HG03097 (cell line): ENCODE data around the gene ADAMTS13.

ENCODE experiments used
- ATAC-seq: cut with Tn5 transposase; IDR thresholded peaks from one replicate; pipeline ENCODE4 v1.9.1; 2021; ENCODE audit not compliant: unreplicated experiment, low FRiP score

ADAMTS13 gene

DNA sequence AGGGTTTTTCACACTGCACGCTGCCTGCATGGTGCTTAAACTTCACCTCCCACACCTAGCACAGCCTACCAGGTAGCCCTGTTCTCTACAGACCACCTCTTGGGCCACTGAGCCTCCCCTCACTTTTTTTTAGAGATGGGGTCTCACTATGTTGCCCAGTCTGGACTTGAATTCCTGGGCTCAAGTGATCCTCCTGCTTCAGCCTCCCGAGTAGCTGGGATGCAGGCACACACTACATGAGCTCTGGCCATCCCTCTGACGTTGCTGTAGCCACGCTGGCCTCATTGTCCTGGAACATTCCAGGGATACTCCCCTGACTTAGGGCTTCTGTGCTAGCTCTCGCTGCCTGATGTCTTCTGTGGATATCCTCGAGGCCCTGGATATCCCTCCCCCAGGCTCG lies 30.4 kb downstream of the ADAMTS13 start:
- ATAC-seq = no peak

DNA sequence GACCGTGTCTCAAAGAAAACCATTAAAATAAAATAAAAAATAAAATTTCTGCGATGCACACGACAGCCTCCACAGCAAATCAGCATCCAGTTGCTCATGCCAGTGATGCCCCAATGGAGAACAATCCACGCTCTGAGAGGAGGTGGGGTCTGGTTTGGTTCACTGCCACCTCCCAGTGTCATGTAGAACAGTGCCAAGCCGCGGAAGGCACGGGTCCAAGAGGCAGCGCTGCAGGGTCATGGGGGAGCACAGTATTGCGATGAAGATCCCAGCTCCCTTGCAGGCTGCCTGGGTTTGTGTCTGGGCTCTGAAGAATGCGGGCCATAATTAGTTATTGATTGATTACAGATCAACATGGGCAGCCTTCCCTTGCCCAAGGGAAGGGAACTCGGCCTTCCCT lies 31.5 kb downstream of the ADAMTS13 start:
- no peak for ATAC-seq

DNA sequence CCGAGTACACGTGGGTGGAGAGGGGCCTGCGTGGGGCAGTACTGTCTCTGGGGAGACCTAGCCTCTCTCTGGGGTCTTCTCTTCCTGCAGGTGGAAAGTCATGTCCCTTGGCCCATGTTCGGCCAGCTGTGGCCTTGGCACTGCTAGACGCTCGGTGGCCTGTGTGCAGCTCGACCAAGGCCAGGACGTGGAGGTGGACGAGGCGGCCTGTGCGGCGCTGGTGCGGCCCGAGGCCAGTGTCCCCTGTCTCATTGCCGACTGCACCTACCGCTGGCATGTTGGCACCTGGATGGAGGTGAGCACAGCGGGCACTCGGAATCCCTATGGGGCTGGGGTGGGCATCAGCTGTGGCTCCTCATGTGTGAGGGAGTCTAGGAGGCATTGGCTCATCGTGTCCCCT lies 32.2 kb downstream of the ADAMTS13 start:
- no peak for ATAC-seq

DNA sequence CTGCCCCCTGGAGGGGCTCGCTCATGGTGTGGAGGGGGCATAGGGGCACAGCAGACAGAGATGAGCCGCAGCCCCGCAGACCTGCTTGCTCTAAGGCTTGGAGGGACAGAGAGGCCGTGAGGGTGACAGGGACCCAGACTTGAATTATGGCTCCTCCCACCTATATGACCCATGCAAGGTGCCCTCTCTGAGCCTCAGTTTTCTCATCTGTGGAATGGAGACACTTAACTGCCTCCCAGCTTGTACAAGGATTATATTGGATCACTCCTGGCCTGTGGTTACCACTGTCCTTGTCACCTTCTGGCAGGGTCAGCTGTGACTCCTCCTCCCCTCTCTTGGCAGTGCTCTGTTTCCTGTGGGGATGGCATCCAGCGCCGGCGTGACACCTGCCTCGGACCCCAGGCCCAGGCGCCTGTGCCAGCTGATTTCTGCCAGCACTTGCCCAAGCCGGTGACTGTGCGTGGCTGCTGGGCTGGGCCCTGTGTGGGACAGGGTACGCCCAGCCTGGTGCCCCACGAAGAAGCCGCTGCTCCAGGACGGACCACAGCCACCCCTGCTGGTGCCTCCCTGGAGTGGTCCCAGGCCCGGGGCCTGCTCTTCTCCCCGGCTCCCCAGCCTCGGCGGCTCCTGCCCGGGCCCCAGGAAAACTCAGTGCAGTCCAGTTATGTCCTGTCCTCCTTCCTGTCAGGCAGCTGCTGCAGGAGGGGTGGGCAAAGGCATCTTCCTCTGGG lies 32.9 kb downstream of the ADAMTS13 start:
- ATAC-seq = no peak

DNA sequence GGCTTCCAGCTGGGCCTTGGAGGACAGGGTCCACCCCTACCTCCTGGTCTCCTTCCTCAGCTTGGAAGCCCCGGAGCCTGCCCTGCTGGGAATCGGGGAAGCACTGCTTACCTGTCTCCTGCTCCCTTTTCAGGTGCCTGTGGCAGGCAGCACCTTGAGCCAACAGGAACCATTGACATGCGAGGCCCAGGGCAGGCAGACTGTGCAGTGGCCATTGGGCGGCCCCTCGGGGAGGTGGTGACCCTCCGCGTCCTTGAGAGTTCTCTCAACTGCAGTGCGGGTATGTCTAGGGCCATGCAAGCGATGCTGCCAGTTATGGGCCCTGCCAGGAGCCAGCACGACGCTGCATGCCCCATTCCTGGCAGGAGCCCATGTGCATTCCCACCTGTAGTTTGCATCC lies 33.8 kb downstream of the ADAMTS13 start:
- ATAC-seq = no peak

GRCh38 chr9:133456409-133456808 lies 34.2 kb downstream of the ADAMTS13 start:
- ATAC-seq = no peak

DNA sequence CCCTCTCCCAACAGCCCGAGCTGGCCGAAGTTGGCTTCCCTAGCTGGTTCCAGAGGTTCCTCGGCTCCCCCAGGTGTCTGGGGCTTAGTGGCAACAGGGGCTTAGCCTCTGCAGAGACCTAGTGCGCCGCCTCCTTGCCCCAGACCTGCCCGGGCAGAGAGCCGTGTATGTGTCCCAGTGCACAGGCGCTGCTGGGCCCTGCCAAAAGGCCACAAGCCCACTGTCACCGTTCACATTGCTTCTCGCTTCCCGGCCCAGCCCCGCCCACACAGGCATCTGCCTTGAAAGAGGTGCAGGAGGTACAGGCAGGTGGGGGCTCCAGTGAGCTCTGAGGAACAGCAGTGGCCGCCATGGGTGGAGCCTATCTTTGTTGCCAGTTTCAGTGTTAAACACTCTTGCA lies 35.1 kb downstream of the ADAMTS13 start:
- no peak for ATAC-seq

- no peak for ATAC-seq
Observed at GRCh38 chr9:133457748-133458147, 35.6 kb downstream of the ADAMTS13 start.

- ATAC-seq = no peak
Observed at GRCh38 chr9:133458643-133459312, 36.6 kb downstream of the ADAMTS13 start.

GRCh38 chr9:133459476-133460404 lies 37.6 kb downstream of the ADAMTS13 start, which contains the start of gene CACFD1:
Gene CACFD1, plus strand, starts transcription at chr9:133459978. Its CDS starts 89 bp downstream, at chr9:133460067.
- ATAC-seq = peak; percentile 61

DNA sequence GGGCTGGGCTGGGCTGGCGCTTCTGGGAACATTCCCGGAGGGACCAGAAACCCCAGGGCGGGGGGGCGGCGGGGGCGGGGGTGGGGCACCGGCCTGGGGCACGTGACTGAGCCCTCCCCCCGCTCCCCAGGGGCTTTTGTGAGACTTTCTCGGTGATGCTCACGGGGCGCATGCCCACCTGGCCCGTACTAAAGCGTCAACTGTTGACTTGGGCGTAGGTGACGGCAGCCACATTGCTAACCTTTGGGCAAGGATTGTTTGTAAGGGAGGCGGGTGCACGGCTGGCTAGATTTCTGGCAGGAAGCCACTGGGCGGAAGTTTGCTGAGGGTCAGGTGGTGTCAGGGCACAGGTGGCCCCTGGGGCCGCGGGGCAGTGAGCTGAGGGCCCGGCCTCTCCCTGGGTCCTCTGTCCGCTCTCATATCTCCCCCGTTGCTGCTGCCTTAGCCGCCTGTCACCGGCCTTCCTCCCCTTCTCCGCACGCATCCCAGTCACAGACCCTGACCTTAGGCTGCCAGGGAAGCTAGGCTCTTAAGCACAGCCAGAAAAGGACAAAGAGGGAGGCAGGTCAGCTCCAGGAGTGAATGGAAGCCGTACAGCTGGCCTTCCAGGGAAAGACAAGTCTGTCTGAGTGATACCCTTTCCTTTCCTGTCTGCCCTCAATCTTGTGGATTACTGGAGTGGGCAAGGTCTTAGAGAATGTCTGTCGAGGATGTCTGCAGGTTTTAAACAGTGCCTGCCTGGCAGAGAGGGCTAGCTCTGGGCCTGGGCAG lies 38.4 kb downstream of the ADAMTS13 start:
- ATAC-seq = peak; percentile 33

- ATAC-seq = no peak
Observed at GRCh38 chr9:133461975-133462374, 39.8 kb downstream of the ADAMTS13 start.

DNA sequence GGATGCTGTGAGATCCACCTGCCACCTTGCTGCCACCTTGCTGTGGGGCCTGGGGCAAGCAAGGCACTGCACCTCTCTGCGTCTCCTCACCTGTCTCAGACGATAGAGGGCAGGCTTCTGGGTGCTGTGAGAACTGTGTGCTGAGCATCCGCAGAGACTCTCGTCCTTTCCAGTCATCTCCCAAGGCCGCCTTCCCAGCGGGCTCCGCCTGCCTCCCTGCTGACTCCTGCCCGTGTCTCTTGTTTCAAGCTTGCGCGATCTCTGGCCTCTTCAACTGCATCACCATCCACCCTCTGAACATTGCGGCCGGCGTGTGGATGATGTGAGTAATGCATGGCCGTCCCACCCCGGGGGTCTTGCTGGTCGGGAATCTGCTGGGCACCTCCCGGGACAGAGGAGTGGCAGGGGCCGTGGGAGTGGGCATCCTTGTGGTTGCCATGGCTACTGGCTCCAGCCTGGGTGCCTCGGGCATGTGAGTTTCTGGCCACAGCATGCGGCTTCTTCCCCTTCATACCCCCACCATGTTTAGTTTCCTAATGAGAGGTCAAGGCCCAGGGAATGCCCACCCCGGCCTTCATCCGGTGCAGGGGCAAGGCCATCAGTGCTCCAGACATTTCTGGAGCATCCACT lies 41.2 kb downstream of the ADAMTS13 start:
- ATAC-seq = no peak

DNA sequence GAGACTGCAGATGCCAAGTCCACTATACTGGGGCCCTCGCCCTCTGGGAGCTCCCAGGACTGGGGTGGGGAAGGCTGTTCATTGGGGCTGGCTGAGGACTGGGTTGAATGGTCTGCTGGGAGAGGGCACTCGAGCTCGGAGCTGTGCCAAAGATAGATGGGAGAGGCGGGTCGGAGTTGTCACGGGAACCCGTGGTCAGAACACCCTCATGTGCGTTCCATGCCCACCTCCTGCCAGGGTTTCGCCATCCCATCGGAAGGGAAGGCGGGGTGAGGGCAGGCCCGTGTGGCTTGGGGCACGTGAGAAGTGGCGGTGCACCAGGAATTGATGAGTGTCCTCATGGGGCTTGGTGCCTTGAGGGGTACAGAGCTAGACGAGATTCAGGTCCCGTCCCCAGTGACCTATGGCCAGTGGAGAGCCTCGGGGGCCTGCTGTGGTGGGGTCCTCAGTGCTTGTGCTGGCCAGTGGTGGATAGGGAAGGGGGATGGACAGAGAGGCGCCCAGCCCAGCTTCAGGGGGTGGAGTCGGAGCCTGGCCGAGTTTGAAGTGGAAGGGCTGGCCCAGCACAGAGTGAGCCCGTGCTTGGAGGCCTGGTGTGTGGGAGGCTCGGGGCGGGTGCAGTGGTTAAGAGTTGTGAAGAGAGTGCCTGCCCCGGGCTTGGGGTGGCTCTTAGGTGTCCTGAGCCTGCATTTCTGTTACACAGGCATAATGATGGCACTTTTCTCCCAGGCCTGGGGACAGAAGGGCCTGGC lies 41.9 kb downstream of the ADAMTS13 start:
- ATAC-seq = no peak

GRCh38 chr9:133464638-133465037 lies 42.5 kb downstream of the ADAMTS13 start:
- no peak for ATAC-seq

DNA sequence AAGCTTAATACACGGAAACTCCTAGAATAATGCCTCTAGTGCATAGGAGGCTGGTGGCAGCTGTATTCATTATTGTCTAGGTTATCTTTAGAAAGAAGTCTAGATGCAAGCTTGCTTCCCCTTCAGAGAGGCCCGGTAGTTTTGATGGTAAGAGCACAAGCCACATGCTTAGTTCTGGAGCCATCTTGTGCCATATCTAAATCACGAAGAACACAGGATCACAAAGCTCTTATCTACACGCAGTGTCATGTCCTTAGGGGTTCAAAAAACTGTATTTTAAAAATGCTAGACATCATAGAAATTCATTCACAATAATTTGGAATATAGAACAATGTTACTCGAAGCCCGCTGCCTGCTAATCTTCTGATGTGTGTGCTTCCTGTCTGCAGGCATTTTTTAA lies 43.8 kb downstream of the ADAMTS13 start:
- ATAC-seq = no peak

GRCh38 chr9:133467101-133467500 lies 44.9 kb downstream of the ADAMTS13 start:
- no peak for ATAC-seq

- ATAC-seq = no peak
Observed at GRCh38 chr9:133468374-133468773, 46.2 kb downstream of the ADAMTS13 start.

DNA sequence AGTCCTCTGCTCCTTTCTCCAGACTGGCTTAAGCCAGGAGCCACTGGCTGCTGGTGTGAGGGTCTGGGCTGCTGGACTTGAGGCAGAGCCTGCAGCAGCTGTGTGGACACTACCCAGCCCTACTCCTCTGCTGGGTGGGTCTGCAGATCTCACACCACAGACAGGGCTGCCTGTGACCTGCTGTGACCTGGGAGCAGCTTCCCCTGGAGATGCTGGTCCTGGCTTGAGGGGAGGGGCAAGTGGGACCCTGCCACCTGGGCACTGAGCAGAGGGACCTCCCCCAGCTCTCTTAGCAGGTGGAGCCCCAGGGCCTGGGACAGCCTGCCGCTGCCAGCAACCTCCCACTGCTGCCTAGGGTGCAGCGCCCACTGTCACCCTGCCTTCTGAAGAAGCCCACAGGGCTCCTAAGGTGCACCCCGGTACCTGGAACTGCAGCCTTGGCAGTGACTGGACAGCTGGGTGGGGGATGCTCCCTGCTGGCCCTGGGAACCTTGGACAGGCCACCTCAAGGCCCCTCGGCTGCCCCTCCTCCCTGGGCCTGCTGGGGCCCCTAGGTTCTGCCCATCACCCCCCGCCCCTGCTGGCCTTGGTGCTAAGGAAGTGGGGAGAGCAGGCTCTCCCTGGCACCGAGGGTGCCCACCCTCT lies 46.7 kb downstream of the ADAMTS13 start:
- ATAC-seq = no peak
